ENCODE results near the gene KRT72.

KRT72 gene

DNA sequence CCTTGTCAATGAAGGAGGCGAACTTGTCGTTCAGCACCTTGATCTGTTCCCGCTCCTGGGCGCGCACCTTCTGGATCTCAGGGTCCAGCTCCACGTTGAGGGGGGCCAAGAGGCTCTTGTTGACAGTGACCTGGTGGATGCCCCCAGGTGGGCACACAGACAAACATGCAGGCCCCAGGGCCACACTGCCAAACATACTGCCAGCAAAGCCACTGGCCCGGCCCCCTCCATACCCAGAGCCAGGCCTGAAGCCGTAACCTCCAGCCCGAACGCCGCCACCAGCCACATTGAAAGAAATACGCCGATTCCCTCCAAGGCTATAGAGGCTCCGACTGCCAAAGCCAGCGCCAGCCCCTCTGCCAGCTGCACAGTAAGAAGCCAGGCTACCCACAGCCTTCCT, 28.0 kb downstream of the KRT72 start:
- Histone ChIP-seq H3K79me2 (ENCODE audit: insufficient read depth, low read length) (no peaks in the 10 kb centered on the region), H3K4me3 (ENCODE audit: low read depth, low read length, poor library complexity, severe bottlenecking) (no peak overlapping the region), H3K27me3 (ENCODE audit: insufficient read depth, low read length) (no peaks in the 10 kb centered on the region), H3K9me2 (ENCODE audit: low read depth, low read length) (no peaks in the 10 kb centered on the region), H3K36me3 (ENCODE audit: insufficient read depth, low read length) (no peaks in the 10 kb centered on the region), H3K4me2 (ENCODE audit: low read length) (no peak overlapping the region), H3K9ac (ENCODE audit: low read length) (no peak overlapping the region), H3K9me3 (ENCODE audit: low read length) (no peaks in the 10 kb centered on the region), H3K4me1 (ENCODE audit: insufficient read depth, low read length, severe bottlenecking) (no peaks in the 10 kb centered on the region), H2AFZ (ENCODE audit: low read length) (no peak overlapping the region), H3K27ac (ENCODE audit: low read depth, low read length, poor library complexity, severe bottlenecking) (no peak overlapping the region), H4K20me1 (ENCODE audit: insufficient read depth, low read length) (no peaks in the 10 kb centered on the region), H3F3A (ENCODE audit: insufficient read depth, low read length) (no peaks in the 10 kb centered on the region)
- TF ChIP-seq EZH2 (IDR thresholded peaks at IDR 0.05; ENCODE audit: borderline replicate concordance, low read length) (no peak), CTCF (IDR thresholded peaks at IDR 0.05; ENCODE audit: low read length) (no peak)

DNA sequence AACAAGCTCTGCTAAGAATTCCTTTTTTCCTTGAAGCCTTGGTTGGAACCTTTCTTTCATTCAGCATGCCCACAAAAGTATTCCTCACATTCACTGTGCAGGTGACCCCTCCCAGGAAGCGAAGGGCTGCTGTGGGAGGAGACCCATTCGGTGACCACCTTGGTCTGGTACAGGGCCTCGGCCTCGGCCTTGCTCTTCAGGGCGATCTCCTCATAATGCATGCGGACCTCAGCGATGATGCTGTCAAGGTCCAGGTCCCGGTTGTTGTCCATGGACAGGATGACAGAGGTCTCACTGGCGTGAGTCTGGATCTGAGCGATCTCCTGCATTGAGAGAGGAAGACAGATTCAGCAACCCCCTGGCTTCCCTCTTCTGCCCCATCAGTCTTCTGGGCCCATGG, 30.8 kb downstream of the KRT72 start:
- Histone ChIP-seq H3K79me2 (ENCODE audit: insufficient read depth, low read length) (no peaks in the 10 kb centered on the region), H3K27ac (ENCODE audit: low read depth, low read length, poor library complexity, severe bottlenecking) (no peak overlapping the region), H3K9me2 (ENCODE audit: low read depth, low read length) (no peaks in the 10 kb centered on the region), H3K36me3 (ENCODE audit: insufficient read depth, low read length) (no peaks in the 10 kb centered on the region), H3K4me1 (ENCODE audit: insufficient read depth, low read length, severe bottlenecking) (no peaks in the 10 kb centered on the region), H3F3A (ENCODE audit: insufficient read depth, low read length) (no peaks in the 10 kb centered on the region), H2AFZ (ENCODE audit: low read length) (no peak overlapping the region), H3K9me3 (ENCODE audit: low read length) (no peaks in the 10 kb centered on the region), H4K20me1 (ENCODE audit: insufficient read depth, low read length) (no peaks in the 10 kb centered on the region), H3K27me3 (ENCODE audit: insufficient read depth, low read length) (no peaks in the 10 kb centered on the region; the same call in 1 of the 2 replicates), H3K9ac (ENCODE audit: low read length) (no peak overlapping the region), H3K4me2 (ENCODE audit: low read length) (no peak overlapping the region), H3K4me3 (ENCODE audit: low read depth, low read length, poor library complexity, severe bottlenecking) (no peak overlapping the region)
- no peak for TF ChIP-seq CTCF (IDR thresholded peaks at IDR 0.05; ENCODE audit: low read length)
- TF ChIP-seq EZH2 (IDR thresholded peaks at IDR 0.05; ENCODE audit: borderline replicate concordance, low read length): no peak

- Histone ChIP-seq H3K27ac (ENCODE audit: low read depth, low read length, poor library complexity, severe bottlenecking) (no peak overlapping the region), H3K27me3 (ENCODE audit: insufficient read depth, low read length) (no peaks in the 10 kb centered on the region; the same call in 1 of the 2 replicates), H2AFZ (ENCODE audit: low read length) (no peak overlapping the region), H3K4me2 (ENCODE audit: low read length) (no peak overlapping the region), H3F3A (ENCODE audit: insufficient read depth, low read length) (no peaks in the 10 kb centered on the region), H3K9ac (ENCODE audit: low read length) (no peak overlapping the region), H4K20me1 (ENCODE audit: insufficient read depth, low read length) (no peaks in the 10 kb centered on the region), H3K9me3 (ENCODE audit: low read length) (no peaks in the 10 kb centered on the region), H3K9me2 (ENCODE audit: low read depth, low read length) (no peaks in the 10 kb centered on the region), H3K36me3 (ENCODE audit: insufficient read depth, low read length) (no peaks in the 10 kb centered on the region), H3K4me3 (ENCODE audit: low read depth, low read length, poor library complexity, severe bottlenecking) (no peak overlapping the region), H3K4me1 (ENCODE audit: insufficient read depth, low read length, severe bottlenecking) (no peaks in the 10 kb centered on the region), H3K79me2 (ENCODE audit: insufficient read depth, low read length) (no peaks in the 10 kb centered on the region)
- TF ChIP-seq EZH2 (IDR thresholded peaks at IDR 0.05; ENCODE audit: borderline replicate concordance, low read length): no peak
Measured at GRCh38 chr12:52568111-52568510, 33.2 kb downstream of the KRT72 start.

GRCh38 chr12:52566847-52567291, 34.4 kb downstream of the KRT72 start:
- no peaks in the 10 kb centered on the region for H3F3A ChIP-seq (ENCODE audit: insufficient read depth, low read length)
- no peaks in the 10 kb centered on the region for H3K36me3 ChIP-seq (ENCODE audit: insufficient read depth, low read length)
- H3K27me3 ChIP-seq (ENCODE audit: insufficient read depth, low read length): no peaks in the 10 kb centered on the region; the same call in 1 of the 2 replicates
- no peaks in the 10 kb centered on the region for H3K4me1 ChIP-seq (ENCODE audit: insufficient read depth, low read length, severe bottlenecking)
- H3K9me3 ChIP-seq (ENCODE audit: low read length): no peaks in the 10 kb centered on the region
- no peaks in the 10 kb centered on the region for H4K20me1 ChIP-seq (ENCODE audit: insufficient read depth, low read length)
- H2AFZ ChIP-seq (ENCODE audit: low read length): no peak overlapping the region
- no peaks in the 10 kb centered on the region for H3K79me2 ChIP-seq (ENCODE audit: insufficient read depth, low read length)
- H3K9me2 ChIP-seq (ENCODE audit: low read depth, low read length): no peaks in the 10 kb centered on the region
- no peak overlapping the region for H3K9ac ChIP-seq (ENCODE audit: low read length)
- H3K4me2 ChIP-seq (ENCODE audit: low read length): no peak overlapping the region
- TF ChIP-seq CTCF (IDR thresholded peaks at IDR 0.05; ENCODE audit: low read length) (no peak), EZH2 (IDR thresholded peaks at IDR 0.05; ENCODE audit: borderline replicate concordance, low read length) (no peak)
- no peak overlapping the region for H3K27ac ChIP-seq (ENCODE audit: low read depth, low read length, poor library complexity, severe bottlenecking)
- H3K4me3 ChIP-seq (ENCODE audit: low read depth, low read length, poor library complexity, severe bottlenecking): no peak overlapping the region
